Keratinocyte (primary cell): ENCODE results near the gene ARHGAP15. TPM values are rescaled to one million over a fixed set of nuclear protein-coding genes. Genes with fewer than 3 reads are reported as not detected.

Experiments used
- DNase-seq: peaks from one replicate; pipeline ENCODE4 v3.0.0-alpha.2; 2011; ENCODE audit warnings: low read depth, missing footprints, low spot score
- FAIRE-seq: peaks from 2 replicates; lab custom pipeline; 2011; peaks lifted over from hg19 to GRCh38; lab: Jason Lieb, UNC
- H2AFZ ChIP-seq: 2 replicates; pipeline ENCODE4 v1.6.0; 2012; ENCODE audit warnings: low read length, control low read depth, inconsistent platforms; ENCODE audit not compliant: control insufficient read depth
- H3K27ac ChIP-seq: 2 replicates; pipeline ENCODE4 v1.5.1; 2011; ENCODE audit warnings: low read length; ENCODE audit not compliant: control insufficient read depth, insufficient read depth
- H3K27me3 ChIP-seq: 3 replicates; pipeline ENCODE4 v1.6.0; 2011; ENCODE audit warnings: low read length; ENCODE audit not compliant: control insufficient read depth, insufficient read depth; ENCODE audit errors: extremely low read depth
- H3K36me3 ChIP-seq, 2 experiments: 2 replicates in 1 of 2; 3 replicates in 1 of 2; pipeline ENCODE4 v1.5.1; 2011; ENCODE audit warnings: low read length in 2 of 2, mild to moderate bottlenecking in 1 of 2; ENCODE audit not compliant: control insufficient read depth in 2 of 2, insufficient read depth in 2 of 2; ENCODE audit errors: extremely low read depth in 1 of 2
- H3K4me1 ChIP-seq: 3 replicates; pipeline ENCODE4 v1.5.1; 2011; ENCODE audit warnings: low read length; ENCODE audit not compliant: control insufficient read depth, insufficient read depth; ENCODE audit errors: extremely low read depth
- H3K4me2 ChIP-seq: 3 replicates; pipeline ENCODE4 v1.6.0; 2011; ENCODE audit warnings: low read depth, low read length; ENCODE audit not compliant: control insufficient read depth, insufficient read depth; ENCODE audit errors: extremely low read depth
- H3K4me3 ChIP-seq, 3 experiments: fragments of 200-600 bp in 1 of 3; sonication (generic) in 1 of 3; 2 replicates in 2 of 3; 3 replicates in 1 of 3; pipeline ENCODE4 v1.5.1; 2011 to 2016; ENCODE audit warnings: low read length in 3 of 3, mild to moderate bottlenecking in 3 of 3, control low read depth in 2 of 3, inconsistent platforms in 1 of 3, low read depth in 1 of 3, mixed read lengths in 1 of 3, mixed run types in 1 of 3, moderate library complexity in 1 of 3; ENCODE audit not compliant: control insufficient read depth in 2 of 3, insufficient read depth in 2 of 3; ENCODE audit errors: extremely low read depth in 1 of 3
- H3K79me2 ChIP-seq: 2 replicates; pipeline ENCODE4 v1.6.0; 2012; ENCODE audit warnings: low read length; ENCODE audit not compliant: control insufficient read depth, insufficient read depth
- H3K9ac ChIP-seq: 3 replicates; pipeline ENCODE4 v1.6.0; 2011; ENCODE audit warnings: low read length; ENCODE audit not compliant: control insufficient read depth, insufficient read depth; ENCODE audit errors: extremely low read depth
- H3K9me1 ChIP-seq: 3 replicates; pipeline ENCODE4 v1.6.0; 2011; ENCODE audit warnings: low read length; ENCODE audit not compliant: control insufficient read depth, insufficient read depth; ENCODE audit errors: extremely low read depth
- H3K9me3 ChIP-seq: 2 replicates; pipeline ENCODE4 v1.5.1; 2012; ENCODE audit warnings: low read depth, low read length; ENCODE audit not compliant: control insufficient read depth
- H4K20me1 ChIP-seq: 3 replicates; pipeline ENCODE4 v1.6.0; 2011; ENCODE audit warnings: low read length; ENCODE audit not compliant: control insufficient read depth, insufficient read depth; ENCODE audit errors: extremely low read depth
- EZH2 ChIP-seq: IDR thresholded peaks from one replicate; pipeline ENCODE4 v1.6.1; 2012; ENCODE audit warnings: inconsistent platforms, mild to moderate bottlenecking, low read length, moderate library complexity
- dilution Hi-C: fragments of 300-500 bp; cut with MboI; formaldehyde crosslinking; loops from one replicate; pipeline ENCODE4 v1.7.0; 2020; ENCODE audit warnings: low sequenced_read_pairs; ENCODE audit not compliant: extremely low pct_ligation_motif_present
- polyA plus RNA-seq, 5 experiments: library from polyadenylated mRNA; depleted of rRNA in 3 of 5; stranded (reverse) in 3 of 5; stranded (forward) in 1 of 5; unstranded in 1 of 5; fragments of >200 nt; gene quantifications; 1 replicate in 1 of 5; 2 replicates in 3 of 5; 3 replicates in 1 of 5; pipeline versions ENCODE4 v1.2.1 to v1.2.3, GENCODE V29; 2011 to 2012; ENCODE audit warnings: missing spikeins in 2 of 5, low read depth in 1 of 5, low replicate concordance in 1 of 5
- TF ChIP-seq, protein P1 (sequence below), 3 experiments: IDR thresholded peaks in 1 of 3; conservative IDR thresholded peaks in 1 of 3; optimal IDR thresholded peaks in 1 of 3; 2 replicates in 2 of 3; 3 replicates in 1 of 3; pipeline versions ENCODE3 to v1.5.1; 2011; ENCODE audit warnings: low read length in 3 of 3, mild to moderate bottlenecking in 3 of 3, moderate library complexity in 2 of 3, control low read depth in 1 of 3, inconsistent platforms in 1 of 3; ENCODE audit not compliant: insufficient read depth in 2 of 3; ENCODE audit errors: extremely low read depth in 1 of 3

ARHGAP15 gene
- polyA plus RNA-seq, 1 donor (not counting 4 experiments of a cell fraction or from before 2014, with no cell fraction given) = not detected

DNA sequence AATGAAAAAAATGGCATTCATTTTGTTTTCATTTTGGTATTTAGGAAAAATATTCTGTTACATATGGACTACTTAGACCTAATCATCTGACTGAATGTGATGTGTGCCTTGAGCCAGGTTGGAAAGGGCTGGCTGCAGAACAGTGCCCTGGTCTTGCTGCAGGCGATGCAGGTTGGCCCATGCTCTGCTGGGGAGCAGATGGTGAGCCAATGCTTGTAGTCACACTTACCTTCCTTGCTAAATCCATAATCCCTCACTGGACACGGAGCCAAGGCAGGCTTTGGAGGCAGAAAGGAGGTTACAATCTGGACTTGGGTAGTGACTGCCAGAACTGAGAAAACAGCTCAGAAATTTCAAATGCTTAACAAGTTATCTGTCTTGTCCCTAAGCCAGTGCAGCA is 228.7 kb downstream of the ARHGAP15 start:
- no peaks in the 10 kb centered on the region for H3K4me1 ChIP-seq
- H3K4me3 ChIP-seq = no peak overlapping the region
- H3K27me3 ChIP-seq = no peaks in the 10 kb centered on the region
- TF ChIP-seq, protein P1, sequence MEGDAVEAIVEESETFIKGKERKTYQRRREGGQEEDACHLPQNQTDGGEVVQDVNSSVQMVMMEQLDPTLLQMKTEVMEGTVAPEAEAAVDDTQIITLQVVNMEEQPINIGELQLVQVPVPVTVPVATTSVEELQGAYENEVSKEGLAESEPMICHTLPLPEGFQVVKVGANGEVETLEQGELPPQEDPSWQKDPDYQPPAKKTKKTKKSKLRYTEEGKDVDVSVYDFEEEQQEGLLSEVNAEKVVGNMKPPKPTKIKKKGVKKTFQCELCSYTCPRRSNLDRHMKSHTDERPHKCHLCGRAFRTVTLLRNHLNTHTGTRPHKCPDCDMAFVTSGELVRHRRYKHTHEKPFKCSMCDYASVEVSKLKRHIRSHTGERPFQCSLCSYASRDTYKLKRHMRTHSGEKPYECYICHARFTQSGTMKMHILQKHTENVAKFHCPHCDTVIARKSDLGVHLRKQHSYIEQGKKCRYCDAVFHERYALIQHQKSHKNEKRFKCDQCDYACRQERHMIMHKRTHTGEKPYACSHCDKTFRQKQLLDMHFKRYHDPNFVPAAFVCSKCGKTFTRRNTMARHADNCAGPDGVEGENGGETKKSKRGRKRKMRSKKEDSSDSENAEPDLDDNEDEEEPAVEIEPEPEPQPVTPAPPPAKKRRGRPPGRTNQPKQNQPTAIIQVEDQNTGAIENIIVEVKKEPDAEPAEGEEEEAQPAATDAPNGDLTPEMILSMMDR (optimal IDR thresholded peaks at IDR 0.05 in 1 of 3, IDR thresholded peaks at IDR 0.05 in 1 of 3, conservative IDR thresholded peaks at IDR 0.05 in 1 of 3; ENCODE audit: extremely low read depth in 1 of 3, insufficient read depth in 2 of 3, low read length in 3 of 3) = no peak
- no peak for TF ChIP-seq EZH2
- H3K36me3 ChIP-seq = no peaks in the 10 kb centered on the region
- H3K9me1 ChIP-seq = no peaks in the 10 kb centered on the region
- no peak overlapping the region for H3K9ac ChIP-seq
- no peak overlapping the region for H3K4me2 ChIP-seq
- no peak overlapping the region for H2AFZ ChIP-seq
- dilution Hi-C loops = no loop called here
- H3K9me3 ChIP-seq = no peaks in the 10 kb centered on the region
- no peak for DNase-seq
- H4K20me1 ChIP-seq = no peaks in the 10 kb centered on the region
- H3K79me2 ChIP-seq = no peaks in the 10 kb centered on the region
- no peak overlapping the region for H3K27ac ChIP-seq
- no peak for FAIRE-seq

DNA sequence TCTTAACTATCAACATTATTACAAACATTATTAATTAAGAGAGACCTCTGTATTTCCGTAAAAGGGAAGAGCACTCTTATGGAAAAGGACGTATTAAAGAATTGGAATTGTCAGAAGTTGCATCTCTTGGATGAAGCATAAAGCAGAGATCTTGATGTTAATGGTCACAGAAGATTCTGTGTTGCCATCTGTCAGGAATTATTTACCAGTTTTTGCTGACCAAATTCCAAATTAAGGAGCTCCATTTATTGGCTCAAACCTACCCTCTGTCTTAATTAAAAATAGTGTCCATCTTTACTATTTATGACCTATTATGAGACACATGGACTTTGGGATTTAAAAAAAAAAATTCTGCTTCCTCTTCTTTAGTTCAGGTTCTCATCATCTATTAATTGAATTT is 232.1 kb downstream of the ARHGAP15 start:
- TF ChIP-seq, protein P1 (optimal IDR thresholded peaks at IDR 0.05 in 1 of 3, IDR thresholded peaks at IDR 0.05 in 1 of 3, conservative IDR thresholded peaks at IDR 0.05 in 1 of 3; ENCODE audit: extremely low read depth in 1 of 3, insufficient read depth in 2 of 3, low read length in 3 of 3) = no peak
- Histone ChIP-seq H3K9me1 (no peaks in the 10 kb centered on the region), H3K79me2 (no peaks in the 10 kb centered on the region), H3K9ac (no peak overlapping the region), H3K27ac (no peak overlapping the region), H2AFZ (no peak overlapping the region), H3K4me1 (no peaks in the 10 kb centered on the region), H3K4me3 (no peak overlapping the region), H4K20me1 (no peaks in the 10 kb centered on the region), H3K9me3 (no peaks in the 10 kb centered on the region), H3K27me3 (no peaks in the 10 kb centered on the region), H3K4me2 (no peak overlapping the region), H3K36me3 (no peaks in the 10 kb centered on the region)
- dilution Hi-C loops = no loop called here
- DNase-seq (no peak), FAIRE-seq (no peak)
